Endothelial cell of umbilical vein (primary cell): Measurements from ENCODE around the gene NCKAP5. TPM values are rescaled to one million over a fixed set of nuclear protein-coding genes. Genes with fewer than 3 reads are reported as not detected.

Experiments used
- BruUV-seq: library from RNA; stranded (reverse); fragments of 400-500 nt; replicated peaks from 2 replicates; lab custom pipeline; 2021; lab: Mats Ljungman, UMichigan
- CTCF ChIA-PET: fragments of 300-600, 350-600 bp; sonication (Branson Sonifier 250); formaldehyde crosslinking; loops from one replicate; lab custom pipeline; 2021; ENCODE audit warnings: antibody characterized with exemption, inconsistent platforms; lab: Charles Lee
- POLR2A ChIA-PET: fragments of 300-600, 350-600 bp; sonication (Branson Sonifier 250); formaldehyde crosslinking; loops from one replicate; lab custom pipeline; 2021; ENCODE audit warnings: antibody characterized with exemption, inconsistent platforms; lab: Charles Lee
- DNase-seq: peaks from one replicate; pipeline ENCODE4 v3.0.0-alpha.2; 2011; ENCODE audit warnings: low read depth, low spot score
- FAIRE-seq: peaks from 2 replicates; lab custom pipeline; 2011; peaks lifted over from hg19 to GRCh38; lab: Jason Lieb, UNC
- H2AFZ ChIP-seq: 2 replicates; pipeline ENCODE4 v1.6.0; 2012; ENCODE audit warnings: low read depth, low read length, control low read depth, inconsistent platforms
- H3K27ac ChIP-seq: 2 replicates; pipeline ENCODE4 v1.5.1; 2011; ENCODE audit warnings: low read depth, mild to moderate bottlenecking, control low read depth, low read length, moderate library complexity; ENCODE audit not compliant: insufficient read depth
- H3K27me3 ChIP-seq, 2 experiments: 2 replicates each; pipeline versions ENCODE4 v1.6.0 to v1.6.1; 2011; ENCODE audit warnings: low read length in 2 of 2, mixed read lengths in 1 of 2; ENCODE audit not compliant: control insufficient read depth in 2 of 2, insufficient read depth in 2 of 2
- H3K36me3 ChIP-seq, 2 experiments: 2 replicates in 1 of 2; 3 replicates in 1 of 2; pipeline ENCODE4 v1.5.1; 2011; ENCODE audit warnings: low read length in 2 of 2, mild to moderate bottlenecking in 1 of 2, moderate library complexity in 1 of 2; ENCODE audit not compliant: control insufficient read depth in 2 of 2, insufficient read depth in 2 of 2; ENCODE audit errors: extremely low read depth in 1 of 2
- H3K4me1 ChIP-seq: 3 replicates; pipeline ENCODE4 v1.5.1; 2011; ENCODE audit warnings: mild to moderate bottlenecking, low read length; ENCODE audit not compliant: control insufficient read depth, insufficient read depth; ENCODE audit errors: extremely low read depth
- H3K4me2 ChIP-seq: 2 replicates; pipeline ENCODE4 v1.6.1; 2011; ENCODE audit warnings: low read length, control low read depth, mixed read lengths; ENCODE audit not compliant: insufficient read depth
- H3K4me3 ChIP-seq, 3 experiments: fragments of 200-600 bp in 1 of 3; sonication (generic), shearing (Covaris generic) in 1 of 3; replicated peaks in 1 of 3; 2 replicates each; pipeline ENCODE4 v1.5.1; 2011 to 2016; ENCODE audit warnings: control low read depth in 3 of 3, low read length in 3 of 3, mild to moderate bottlenecking in 2 of 3, inconsistent platforms in 1 of 3, low read depth in 1 of 3, moderate library complexity in 1 of 3; ENCODE audit not compliant: insufficient read depth in 1 of 3
- H3K79me2 ChIP-seq: 2 replicates; pipeline ENCODE4 v1.6.0; 2012; ENCODE audit warnings: low read length, inconsistent platforms; ENCODE audit not compliant: control insufficient read depth, insufficient read depth
- H3K9ac ChIP-seq: replicated peaks from 2 replicates; pipeline ENCODE3; 2011; ENCODE audit warnings: low read length, control low read depth; ENCODE audit not compliant: insufficient read depth; ENCODE audit errors: extremely low read depth
- H3K9me1 ChIP-seq: replicated peaks from 3 replicates; pipeline ENCODE4 v1.6.0; 2011; ENCODE audit warnings: mild to moderate bottlenecking, low read length; ENCODE audit not compliant: control insufficient read depth, insufficient read depth; ENCODE audit errors: extremely low read depth
- H3K9me3 ChIP-seq: replicated peaks from 2 replicates; pipeline ENCODE4 v1.5.1; 2012; ENCODE audit warnings: low read length, inconsistent platforms; ENCODE audit not compliant: control insufficient read depth, insufficient read depth
- H4K20me1 ChIP-seq: replicated peaks from 2 replicates; pipeline ENCODE3; 2011; ENCODE audit warnings: mild to moderate bottlenecking, low read length; ENCODE audit not compliant: control insufficient read depth, insufficient read depth; ENCODE audit errors: extremely low read depth
- EZH2 ChIP-seq: IDR thresholded peaks from 2 replicates; pipeline ENCODE4 v1.6.1; 2012; ENCODE audit warnings: borderline replicate concordance, low read depth, mild to moderate bottlenecking, moderate library complexity, low read length, inconsistent platforms; ENCODE audit not compliant: severe bottlenecking
- FOS ChIP-seq: IDR thresholded peaks from 2 replicates; pipeline ENCODE4 v1.6.1; 2011; ENCODE audit warnings: mild to moderate bottlenecking, low read length, moderate library complexity, borderline replicate concordance; ENCODE audit not compliant: insufficient read depth
- GATA2 ChIP-seq: IDR thresholded peaks from 2 replicates; pipeline ENCODE4 v1.7.0; 2011; ENCODE audit warnings: low read depth, mild to moderate bottlenecking, moderate library complexity, mixed read lengths, low read length; ENCODE audit not compliant: insufficient read length, insufficient read depth
- JUN ChIP-seq: IDR thresholded peaks from 2 replicates; pipeline ENCODE4 v1.6.1; 2011; ENCODE audit warnings: borderline replicate concordance, low read depth; ENCODE audit not compliant: insufficient read length, insufficient read depth
- MYC ChIP-seq: IDR thresholded peaks from one replicate; pipeline ENCODE4 v1.6.1; 2011; ENCODE audit warnings: mild to moderate bottlenecking, low read depth, low read length
- POLR2A ChIP-seq: IDR thresholded peaks from 2 replicates; pipeline ENCODE4 v1.6.1; 2012; ENCODE audit warnings: low read depth, mild to moderate bottlenecking, control low read depth, low read length
- POLR2AphosphoS5 ChIP-seq: IDR thresholded peaks from 2 replicates; pipeline ENCODE4 v1.6.1; 2012; ENCODE audit warnings: low read depth, mild to moderate bottlenecking, control low read depth, low read length, moderate library complexity; ENCODE audit not compliant: insufficient read depth
- dilution Hi-C: fragments of 300-500 bp; cut with MboI; formaldehyde crosslinking; loops from one replicate; pipeline ENCODE4 v1.15.0; 2019; ENCODE audit warnings: low sequenced_read_pairs; ENCODE audit not compliant: extremely low pct_ligation_motif_present
- intact Hi-C: fragments of 100-400 bp; cut with micrococcal nuclease; formaldehyde crosslinking; loops from one replicate; pipeline ENCODE4 v1.10.0; 2022
- polyA plus RNA-seq, 4 experiments: library from polyadenylated mRNA; depleted of rRNA in 3 of 4; stranded (reverse) in 3 of 4; unstranded in 1 of 4; fragments of >200 nt; gene quantifications; 2 replicates each; pipeline versions ENCODE4 v1.2.1 to v1.2.3, GENCODE V29; 2011 to 2012; ENCODE audit warnings: missing spikeins in 1 of 4
- total RNA-seq: library from RNA; stranded (reverse); gene quantifications from 2 replicates; pipeline ENCODE4 v1.2.3, GENCODE V29; 2021
- TF ChIP-seq, protein P1 (sequence below), 2 donors: IDR thresholded peaks; 1 replicate in 1 of 2; 2 replicates in 1 of 2; pipeline ENCODE4 v1.5.1; 2011; ENCODE audit warnings: low read length in 2 of 2, mild to moderate bottlenecking in 2 of 2, moderate library complexity in 2 of 2, control low read depth in 1 of 2, inconsistent platforms in 1 of 2, low read depth in 1 of 2; ENCODE audit not compliant: insufficient read depth in 1 of 2; ENCODE audit errors: extremely low read depth in 1 of 2
- TF ChIP-seq, protein P2 (sequence below): IDR thresholded peaks from 2 replicates; pipeline ENCODE4 v1.6.1; 2011; ENCODE audit not compliant: insufficient read depth, insufficient read length

The NCKAP5 gene
- total and polyA plus RNA-seq, 2 donors (not counting 3 experiments of a cell fraction or from before 2014, with no cell fraction given), result 0.47 to 3.3 TPM

DNA sequence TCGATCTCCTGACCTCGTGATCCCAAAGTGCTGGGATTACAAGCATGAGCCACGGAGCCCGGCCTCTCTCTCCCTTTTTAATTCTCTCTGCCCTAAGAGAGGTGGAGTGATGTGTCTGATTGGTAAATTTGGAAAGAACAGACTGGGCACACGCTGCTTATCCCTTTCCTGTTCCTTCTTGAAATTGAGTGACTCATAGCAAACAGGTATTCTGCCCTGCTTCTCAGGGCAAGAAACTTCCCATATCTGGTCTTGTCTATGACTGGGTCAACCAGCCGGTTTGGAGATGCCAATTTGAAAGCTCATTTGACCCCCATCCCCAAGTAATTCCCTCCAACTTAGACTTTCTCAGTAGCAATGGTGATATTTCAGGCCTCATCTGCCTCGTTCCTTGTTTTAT is 913.3 kb downstream of the NCKAP5 start:
- H3K4me3 ChIP-seq, result no peak overlapping the region
- CTCF ChIA-PET, result no interaction called here
- peaks cover 2% of the 10 kb centered on the region for H3K9me1 ChIP-seq
- peaks cover 2% of the 10 kb centered on the region for H3K79me2 ChIP-seq
- no peak for DNase-seq
- no peak overlapping the region for H3K27ac ChIP-seq
- TF ChIP-seq, protein P1, sequence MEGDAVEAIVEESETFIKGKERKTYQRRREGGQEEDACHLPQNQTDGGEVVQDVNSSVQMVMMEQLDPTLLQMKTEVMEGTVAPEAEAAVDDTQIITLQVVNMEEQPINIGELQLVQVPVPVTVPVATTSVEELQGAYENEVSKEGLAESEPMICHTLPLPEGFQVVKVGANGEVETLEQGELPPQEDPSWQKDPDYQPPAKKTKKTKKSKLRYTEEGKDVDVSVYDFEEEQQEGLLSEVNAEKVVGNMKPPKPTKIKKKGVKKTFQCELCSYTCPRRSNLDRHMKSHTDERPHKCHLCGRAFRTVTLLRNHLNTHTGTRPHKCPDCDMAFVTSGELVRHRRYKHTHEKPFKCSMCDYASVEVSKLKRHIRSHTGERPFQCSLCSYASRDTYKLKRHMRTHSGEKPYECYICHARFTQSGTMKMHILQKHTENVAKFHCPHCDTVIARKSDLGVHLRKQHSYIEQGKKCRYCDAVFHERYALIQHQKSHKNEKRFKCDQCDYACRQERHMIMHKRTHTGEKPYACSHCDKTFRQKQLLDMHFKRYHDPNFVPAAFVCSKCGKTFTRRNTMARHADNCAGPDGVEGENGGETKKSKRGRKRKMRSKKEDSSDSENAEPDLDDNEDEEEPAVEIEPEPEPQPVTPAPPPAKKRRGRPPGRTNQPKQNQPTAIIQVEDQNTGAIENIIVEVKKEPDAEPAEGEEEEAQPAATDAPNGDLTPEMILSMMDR (IDR thresholded peaks at IDR 0.05; ENCODE audit: extremely low read depth in 1 of 2, insufficient read depth in 1 of 2, low read depth in 1 of 2, low read length in 2 of 2), result no peak
- TF ChIP-seq JUN, result no peak
- TF ChIP-seq MYC, result no peak
- TF ChIP-seq POLR2AphosphoS5, result no peak
- TF ChIP-seq EZH2, result no peak
- TF ChIP-seq, protein P2, sequence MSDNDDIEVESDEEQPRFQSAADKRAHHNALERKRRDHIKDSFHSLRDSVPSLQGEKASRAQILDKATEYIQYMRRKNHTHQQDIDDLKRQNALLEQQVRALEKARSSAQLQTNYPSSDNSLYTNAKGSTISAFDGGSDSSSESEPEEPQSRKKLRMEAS, result no peak
- TF ChIP-seq GATA2, result no peak
- TF ChIP-seq FOS, result no peak
- TF ChIP-seq POLR2A, result no peak
- no peaks in the 10 kb centered on the region for H3K9me3 ChIP-seq
- BruUV-seq, result no TSS peak
- dilution Hi-C loops (no loop called here), intact Hi-C loops (loop anchor here (10.0 kb wide), 1 partner anchor 390 kb away; no protein-coding TSS in a partner anchor)
- no peak for FAIRE-seq
- no peak overlapping the region for H3K9ac ChIP-seq
- H4K20me1 ChIP-seq, result peaks cover 7% of the 10 kb centered on the region
- POLR2A ChIA-PET, result no interaction called here
- no peak overlapping the region for H3K4me2 ChIP-seq
- peaks cover 0 to 18% of the 10 kb centered on the region in 2 experiments for H3K36me3 ChIP-seq
- H3K27me3 ChIP-seq, result no peaks in the 10 kb centered on the region
- H2AFZ ChIP-seq, result no peak overlapping the region
- H3K4me1 ChIP-seq, result peaks cover 2% of the 10 kb centered on the region
